SW 1271 (cell line): ENCODE results near the gene YJU2.

Experiments
- DNase-seq, 2 experiments: peaks; one replicate each; lab custom pipeline; 2025; lab: John Stamatoyannopoulos, UW

YJU2 gene

GRCh38 chr19:4298810-4299550 is 52.1 kb downstream of the YJU2 start:
- DNase-seq = no peak

GRCh38 chr19:4300589-4300988 is 53.7 kb downstream of the YJU2 start:
- DNase-seq = no peak

GRCh38 chr19:4301590-4302242 is 54.8 kb downstream of the YJU2 start:
- no peak for DNase-seq

GRCh38 chr19:4302243-4302640 is 55.4 kb downstream of the YJU2 start, which contains the start of gene TMIGD2:
TMIGD2 (minus strand) TSS chr19:4302389; CDS start chr19:4302385, 4 bp downstream.
- no peak for DNase-seq

- DNase-seq = no peak
These were observed 57.1 kb downstream of the YJU2 start for GRCh38 chr19:4303819-4304537.

GRCh38 chr19:4304538-4305256 is 57.8 kb downstream of the YJU2 start, which contains the start of gene FSD1:
FSD1 (plus strand) TSS chr19:4304598; CDS start chr19:4304747, 149 bp downstream.
- DNase-seq = peak in 1 of 2 experiments; percentile 65

GRCh38 chr19:4305257-4305612 is 58.4 kb downstream of the YJU2 start:
- DNase-seq = no peak

GRCh38 chr19:4305659-4306058 is 58.8 kb downstream of the YJU2 start:
- no peak for DNase-seq

GRCh38 chr19:4310247-4311121 is 63.6 kb downstream of the YJU2 start:
- no peak for DNase-seq

- DNase-seq = no peak
These were observed 67.1 kb downstream of the YJU2 start for GRCh38 chr19:4313847-4314490.

- no peak for DNase-seq
These were observed 70.1 kb downstream of the YJU2 start for GRCh38 chr19:4316956-4317355.

- no peak for DNase-seq
These were observed 71.6 kb downstream of the YJU2 start for GRCh38 chr19:4318460-4318859.
